Amniotic epithelial cell (primary cell): ENCODE results near the gene BBX.

Experiments
- DNase-seq: peaks from one replicate; pipeline ENCODE4 v3.0.0-alpha.2; 2010; ENCODE audit warnings: low read depth

BBX gene

GRCh38 chr3:107522510-107523288 is at the start of gene BBX:
BBX (plus strand) TSS chr3:107522962; CDS start chr3:107710461, 187,499 bp downstream.
- DNase-seq, result peak; percentile 99

GRCh38 chr3:107476462-107476861 is 46.3 kb upstream of the BBX start:
- no peak for DNase-seq

- DNase-seq, result no peak
Observed at GRCh38 chr3:107487490-107487889, 35.3 kb upstream of the BBX start.

GRCh38 chr3:107488942-107489341 is 33.8 kb upstream of the BBX start:
- DNase-seq, result peak; percentile 25

- no peak for DNase-seq
Observed at GRCh38 chr3:107493134-107493533, 29.6 kb upstream of the BBX start.

- no peak for DNase-seq
Observed at GRCh38 chr3:107496855-107497254, 25.9 kb upstream of the BBX start.

GRCh38 chr3:107498646-107499045 is 24.1 kb upstream of the BBX start:
- no peak for DNase-seq

- peak; percentile 49 for DNase-seq
Observed at GRCh38 chr3:107506458-107506857, 16.3 kb upstream of the BBX start.

GRCh38 chr3:107508331-107508730 is 14.4 kb upstream of the BBX start:
- DNase-seq, result no peak

- no peak for DNase-seq
Observed at GRCh38 chr3:107512108-107512507, 10.7 kb upstream of the BBX start.

GRCh38 chr3:107514453-107514852 is 8.3 kb upstream of the BBX start:
- no peak for DNase-seq

- DNase-seq, result no peak
Observed at GRCh38 chr3:107516475-107516874, 6.3 kb upstream of the BBX start.

- no peak for DNase-seq
Observed at GRCh38 chr3:107520535-107520934, 2.2 kb upstream of the BBX start.

GRCh38 chr3:107521469-107522059 is 1.2 kb upstream of the BBX start:
- DNase-seq, result no peak

- DNase-seq, result no peak
Observed at GRCh38 chr3:107523289-107523538, 452 bp downstream of the BBX start.

- peak; percentile 72 for DNase-seq
Observed at GRCh38 chr3:107523539-107524325, 970 bp downstream of the BBX start.

GRCh38 chr3:107524326-107524840 is 1.6 kb downstream of the BBX start:
- DNase-seq, result peak; percentile 38

GRCh38 chr3:107524841-107525643 is 2.3 kb downstream of the BBX start:
- DNase-seq, result peak; percentile 57

GRCh38 chr3:107525644-107526305 is 3.0 kb downstream of the BBX start:
- DNase-seq, result peak; percentile 2

- DNase-seq, result no peak
Observed at GRCh38 chr3:107531917-107532469, 9.2 kb downstream of the BBX start.

- no peak for DNase-seq
Observed at GRCh38 chr3:107540857-107541256, 18.1 kb downstream of the BBX start.
